A549 (cell line): Measurements from ENCODE around the gene PLK5.

Experiments used
- CHD4 ChIP-seq: fragments of 200-600 bp; sonication (generic); IDR thresholded peaks from 2 replicates; pipeline ENCODE4 v1.6.1; 2016; ENCODE audit warnings: antibody characterized with exemption, mild to moderate bottlenecking, borderline replicate concordance
- EHMT2 ChIP-seq: fragments of 200-600 bp; sonication (generic); IDR thresholded peaks from 2 replicates; pipeline ENCODE4 v1.6.1; 2016; ENCODE audit warnings: antibody characterized with exemption, low read depth, mild to moderate bottlenecking, moderate library complexity
- FOSL2 ChIP-seq, 2 experiments: fragments of 450-650 bp in 1 of 2; fragments of >200 bp in 1 of 2; sonication (Bioruptor Twin) in 1 of 2; formaldehyde crosslinking; IDR thresholded peaks; 2 replicates each; pipeline versions ENCODE4 v1.5.0 to v1.6.1; 2016 to 2020; ENCODE audit warnings: mild to moderate bottlenecking in 1 of 2, moderate library complexity in 1 of 2
- POLR2A ChIP-seq: IDR thresholded peaks from 2 replicates; pipeline ENCODE4 v1.6.1; 2012; ENCODE audit warnings: mild to moderate bottlenecking, low read length
- RAD21 ChIP-seq, 2 experiments: fragments of >200 bp in 1 of 2; sonication (Bioruptor Twin) in 1 of 2; formaldehyde crosslinking in 1 of 2; IDR thresholded peaks in 1 of 2; conservative IDR thresholded peaks in 1 of 2; 2 replicates in 1 of 2; 3 replicates in 1 of 2; pipeline ENCODE4 v1.6.1; 2012 to 2018; ENCODE audit warnings: inconsistent platforms in 1 of 2
- RFX5 ChIP-seq: fragments of 450-650 bp; IDR thresholded peaks from 2 replicates; pipeline ENCODE4 v1.7.1; 2014; ENCODE audit warnings: antibody characterized with exemption, mild to moderate bottlenecking, moderate library complexity
- RNF2 ChIP-seq: fragments of 200-600 bp; sonication (generic); IDR thresholded peaks from 2 replicates; pipeline ENCODE4 v1.6.1; 2016; ENCODE audit warnings: low read depth, mild to moderate bottlenecking, antibody characterized with exemption, moderate library complexity, borderline replicate concordance
- SREBF2 ChIP-seq: fragments of 450-650 bp; IDR thresholded peaks from 2 replicates; pipeline ENCODE4 v1.6.1; 2014; ENCODE audit warnings: mild to moderate bottlenecking, moderate library complexity
- TFCP2L1 ChIP-seq: fragments of 250-450 bp; sonication (Bioruptor Pico); IDR thresholded peaks from 2 replicates; pipeline ENCODE4 v1.5.0; 2021; ENCODE audit warnings: mild to moderate bottlenecking
- TF ChIP-seq, protein P1 (sequence below): fragments of >200 bp; sonication (Bioruptor Twin); formaldehyde crosslinking; IDR thresholded peaks from 3 replicates; pipeline ENCODE4 v1.5.1; 2016
- TF ChIP-seq, protein P2 (sequence below): fragments of 450-650 bp; IDR thresholded peaks from 2 replicates; pipeline ENCODE4 v1.6.1; 2014; ENCODE audit warnings: antibody characterized with exemption
- TF ChIP-seq, protein P3 (sequence below): fragments of >200 bp; sonication (Bioruptor Twin); formaldehyde crosslinking; IDR thresholded peaks from 3 replicates; pipeline ENCODE4 v1.6.1; 2016

DNA sequence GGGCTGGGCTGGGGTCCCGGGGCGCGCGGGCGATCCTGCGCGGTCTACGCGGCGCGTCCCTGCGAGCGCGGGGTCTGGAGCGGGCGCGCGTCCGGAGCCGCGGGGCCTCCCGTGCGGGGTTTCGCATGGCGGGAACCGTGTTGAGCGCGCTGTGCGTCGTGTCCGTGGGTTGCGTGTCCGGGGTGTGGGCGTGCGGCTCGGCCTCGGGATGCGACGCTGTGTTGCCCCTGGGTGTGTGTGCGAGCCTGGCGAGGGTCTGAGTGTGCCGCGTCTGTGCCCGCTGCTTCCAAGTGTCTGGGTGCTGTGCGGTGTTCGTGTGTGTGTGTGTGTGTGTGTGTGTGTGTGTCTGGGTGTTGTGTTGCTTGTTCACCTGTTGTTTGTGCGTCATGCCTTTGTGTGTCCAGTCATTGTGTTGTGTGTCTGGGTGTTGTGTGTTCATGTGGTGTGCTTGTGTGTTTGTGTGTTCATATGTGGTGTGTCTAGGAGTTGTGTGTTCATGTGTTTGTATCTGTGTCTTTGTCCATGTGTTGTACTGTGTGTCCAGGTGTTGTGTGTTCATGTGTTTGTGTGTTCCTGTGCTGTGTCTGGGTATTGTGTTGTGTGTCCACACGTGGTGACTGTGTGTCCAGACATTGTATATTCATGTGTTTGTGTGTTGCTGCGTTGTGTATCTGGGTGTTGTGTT, 552 bp downstream of the PLK5 start:
- TF ChIP-seq RFX5 = no peak
- TF ChIP-seq, protein P1, sequence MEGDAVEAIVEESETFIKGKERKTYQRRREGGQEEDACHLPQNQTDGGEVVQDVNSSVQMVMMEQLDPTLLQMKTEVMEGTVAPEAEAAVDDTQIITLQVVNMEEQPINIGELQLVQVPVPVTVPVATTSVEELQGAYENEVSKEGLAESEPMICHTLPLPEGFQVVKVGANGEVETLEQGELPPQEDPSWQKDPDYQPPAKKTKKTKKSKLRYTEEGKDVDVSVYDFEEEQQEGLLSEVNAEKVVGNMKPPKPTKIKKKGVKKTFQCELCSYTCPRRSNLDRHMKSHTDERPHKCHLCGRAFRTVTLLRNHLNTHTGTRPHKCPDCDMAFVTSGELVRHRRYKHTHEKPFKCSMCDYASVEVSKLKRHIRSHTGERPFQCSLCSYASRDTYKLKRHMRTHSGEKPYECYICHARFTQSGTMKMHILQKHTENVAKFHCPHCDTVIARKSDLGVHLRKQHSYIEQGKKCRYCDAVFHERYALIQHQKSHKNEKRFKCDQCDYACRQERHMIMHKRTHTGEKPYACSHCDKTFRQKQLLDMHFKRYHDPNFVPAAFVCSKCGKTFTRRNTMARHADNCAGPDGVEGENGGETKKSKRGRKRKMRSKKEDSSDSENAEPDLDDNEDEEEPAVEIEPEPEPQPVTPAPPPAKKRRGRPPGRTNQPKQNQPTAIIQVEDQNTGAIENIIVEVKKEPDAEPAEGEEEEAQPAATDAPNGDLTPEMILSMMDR = no peak
- TF ChIP-seq EHMT2 = no peak
- no peak for TF ChIP-seq RAD21 (conservative IDR thresholded peaks at IDR 0.05 in 1 of 2, IDR thresholded peaks at IDR 0.05 in 1 of 2)
- TF ChIP-seq, protein P2, sequence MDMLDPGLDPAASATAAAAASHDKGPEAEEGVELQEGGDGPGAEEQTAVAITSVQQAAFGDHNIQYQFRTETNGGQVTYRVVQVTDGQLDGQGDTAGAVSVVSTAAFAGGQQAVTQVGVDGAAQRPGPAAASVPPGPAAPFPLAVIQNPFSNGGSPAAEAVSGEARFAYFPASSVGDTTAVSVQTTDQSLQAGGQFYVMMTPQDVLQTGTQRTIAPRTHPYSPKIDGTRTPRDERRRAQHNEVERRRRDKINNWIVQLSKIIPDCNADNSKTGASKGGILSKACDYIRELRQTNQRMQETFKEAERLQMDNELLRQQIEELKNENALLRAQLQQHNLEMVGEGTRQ = no peak
- TF ChIP-seq SREBF2 = no peak
- no peak for TF ChIP-seq CHD4
- TF ChIP-seq RNF2 = no peak
- no peak for TF ChIP-seq TFCP2L1 (CRISPR knock-in tag)
- TF ChIP-seq FOSL2 (IDR thresholded peaks at IDR 0.05) = no peak
- no peak for TF ChIP-seq FOSL2 (CRISPR knock-in tag; IDR thresholded peaks at IDR 0.05)
- TF ChIP-seq POLR2A = no peak
- TF ChIP-seq, protein P3, sequence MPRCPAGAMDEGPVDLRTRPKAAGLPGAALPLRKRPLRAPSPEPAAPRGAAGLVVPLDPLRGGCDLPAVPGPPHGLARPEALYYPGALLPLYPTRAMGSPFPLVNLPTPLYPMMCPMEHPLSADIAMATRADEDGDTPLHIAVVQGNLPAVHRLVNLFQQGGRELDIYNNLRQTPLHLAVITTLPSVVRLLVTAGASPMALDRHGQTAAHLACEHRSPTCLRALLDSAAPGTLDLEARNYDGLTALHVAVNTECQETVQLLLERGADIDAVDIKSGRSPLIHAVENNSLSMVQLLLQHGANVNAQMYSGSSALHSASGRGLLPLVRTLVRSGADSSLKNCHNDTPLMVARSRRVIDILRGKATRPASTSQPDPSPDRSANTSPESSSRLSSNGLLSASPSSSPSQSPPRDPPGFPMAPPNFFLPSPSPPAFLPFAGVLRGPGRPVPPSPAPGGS = no peak
